Right atrium auricular region (tissue), 2 donors: ENCODE data around the gene CREB3. TPM values are rescaled to one million over a fixed set of nuclear protein-coding genes. Genes with fewer than 3 reads are reported as not detected.

ENCODE experiments used
- DNase-seq: peaks from one replicate; pipeline ENCODE4 v3.0.0-alpha.2; 2019; ENCODE audit warnings: low spot score
- H3K27ac ChIP-seq, 2 donors: fragments of 200-600 bp; sonication (generic); 1 replicate in 1 of 2; 2 replicates in 1 of 2; pipeline ENCODE4 v1.5.1; 2016 to 2019
- H3K27me3 ChIP-seq, 2 donors: fragments of 200-600 bp; sonication (generic); one replicate each; pipeline versions ENCODE4 v1.5.1 to v1.6.0; 2017 to 2019
- H3K36me3 ChIP-seq: fragments of 200-600 bp; sonication (generic); one replicate; pipeline ENCODE4 v1.5.1; 2016
- H3K4me1 ChIP-seq, 2 donors: fragments of 200-600 bp; sonication (generic); one replicate each; pipeline versions ENCODE4 v1.5.1 to v1.6.0; 2017 to 2019
- H3K4me3 ChIP-seq, 2 donors: fragments of 200-600 bp; sonication (generic); 1 replicate in 1 of 2; 2 replicates in 1 of 2; pipeline ENCODE4 v1.5.1; 2017 to 2019; ENCODE audit warnings: mild to moderate bottlenecking in 1 of 2, moderate library complexity in 1 of 2
- H3K9me3 ChIP-seq, 2 donors: fragments of 200-600 bp; sonication (generic); one replicate each; pipeline ENCODE4 v1.5.1; 2019
- total RNA-seq, 2 donors: library from RNA; depleted of rRNA; stranded (reverse); fragments of >200 nt; gene quantifications; one replicate each; pipeline ENCODE4 v1.1.0, GENCODE V29; 2016
- TF ChIP-seq, protein P1 (sequence below), 2 donors: fragments of 200-600 bp; sonication (generic); IDR thresholded peaks; one replicate each; pipeline ENCODE4 v1.5.1; 2019; ENCODE audit warnings: antibody characterized with exemption in 2 of 2

Gene CREB3
- total RNA-seq, 2 donors from 2014 or later, result 34.6 to 48.5 TPM

- no peaks in the 10 kb centered on the region for H3K9me3 ChIP-seq
- TF ChIP-seq, protein P1, sequence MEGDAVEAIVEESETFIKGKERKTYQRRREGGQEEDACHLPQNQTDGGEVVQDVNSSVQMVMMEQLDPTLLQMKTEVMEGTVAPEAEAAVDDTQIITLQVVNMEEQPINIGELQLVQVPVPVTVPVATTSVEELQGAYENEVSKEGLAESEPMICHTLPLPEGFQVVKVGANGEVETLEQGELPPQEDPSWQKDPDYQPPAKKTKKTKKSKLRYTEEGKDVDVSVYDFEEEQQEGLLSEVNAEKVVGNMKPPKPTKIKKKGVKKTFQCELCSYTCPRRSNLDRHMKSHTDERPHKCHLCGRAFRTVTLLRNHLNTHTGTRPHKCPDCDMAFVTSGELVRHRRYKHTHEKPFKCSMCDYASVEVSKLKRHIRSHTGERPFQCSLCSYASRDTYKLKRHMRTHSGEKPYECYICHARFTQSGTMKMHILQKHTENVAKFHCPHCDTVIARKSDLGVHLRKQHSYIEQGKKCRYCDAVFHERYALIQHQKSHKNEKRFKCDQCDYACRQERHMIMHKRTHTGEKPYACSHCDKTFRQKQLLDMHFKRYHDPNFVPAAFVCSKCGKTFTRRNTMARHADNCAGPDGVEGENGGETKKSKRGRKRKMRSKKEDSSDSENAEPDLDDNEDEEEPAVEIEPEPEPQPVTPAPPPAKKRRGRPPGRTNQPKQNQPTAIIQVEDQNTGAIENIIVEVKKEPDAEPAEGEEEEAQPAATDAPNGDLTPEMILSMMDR (IDR thresholded peaks at IDR 0.05), result no peak
- DNase-seq, result no peak
- H3K4me1 ChIP-seq, result peaks cover 0 to 44% of the 10 kb centered on the region in 2 donors
- H3K4me3 ChIP-seq, result peak overlapping the region in 1 of 2 donors; percentile 61
- H3K36me3 ChIP-seq, result peaks cover 14% of the 10 kb centered on the region
- H3K27ac ChIP-seq, result peak overlapping the region; percentile 90 to 95
- no peaks in the 10 kb centered on the region for H3K27me3 ChIP-seq
Measured at GRCh38 chr9:35757892-35758275, 25.4 kb downstream of the CREB3 start.

- Histone ChIP-seq H3K27me3 (no peaks in the 10 kb centered on the region), H3K27ac (peak overlapping the region; percentile 90 to 95), H3K4me3 (no peak overlapping the region), H3K4me1 (peaks cover 0 to 44% of the 10 kb centered on the region in 2 donors), H3K9me3 (no peaks in the 10 kb centered on the region), H3K36me3 (peaks cover 7% of the 10 kb centered on the region)
- DNase-seq, result no peak
- TF ChIP-seq, protein P1 (IDR thresholded peaks at IDR 0.05), result no peak
Measured at GRCh38 chr9:35758475-35759050, 26.1 kb downstream of the CREB3 start.

- TF ChIP-seq, protein P1 (IDR thresholded peaks at IDR 0.05), result no peak
- Histone ChIP-seq H3K9me3 (no peaks in the 10 kb centered on the region), H3K4me1 (peaks cover 0 to 44% of the 10 kb centered on the region in 2 donors), H3K27ac (no peak overlapping the region), H3K4me3 (no peak overlapping the region), H3K36me3 (no peaks in the 10 kb centered on the region), H3K27me3 (no peaks in the 10 kb centered on the region)
- no peak for DNase-seq
Measured at GRCh38 chr9:35759795-35760194, 27.3 kb downstream of the CREB3 start.

- no peaks in the 10 kb centered on the region for H3K9me3 ChIP-seq
- H3K27me3 ChIP-seq, result no peaks in the 10 kb centered on the region
- H3K4me3 ChIP-seq, result no peak overlapping the region
- no peaks in the 10 kb centered on the region for H3K36me3 ChIP-seq
- H3K4me1 ChIP-seq, result peaks cover 0 to 44% of the 10 kb centered on the region in 2 donors
- no peak for DNase-seq
- no peak overlapping the region for H3K27ac ChIP-seq
- TF ChIP-seq, protein P1 (IDR thresholded peaks at IDR 0.05), result no peak
Measured at GRCh38 chr9:35760651-35761050, 28.2 kb downstream of the CREB3 start.

DNA sequence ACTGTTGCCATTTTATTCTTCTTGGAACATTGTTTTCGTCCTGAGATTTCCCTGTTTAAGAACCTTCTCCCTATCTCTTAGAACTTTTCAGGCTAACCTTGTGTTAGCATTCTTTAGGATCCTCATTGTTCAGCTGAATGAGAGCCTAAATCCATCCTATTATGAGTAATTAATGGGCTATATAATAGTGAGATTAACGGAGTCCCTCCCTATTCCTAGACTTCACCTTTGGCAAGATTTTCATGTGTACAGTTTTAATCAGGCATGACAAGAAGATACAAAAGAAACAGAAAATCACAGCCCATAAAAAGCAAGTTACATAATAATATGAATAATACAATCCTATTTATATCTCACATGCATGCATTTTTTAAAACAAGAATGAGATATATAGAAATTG, 30.7 kb downstream of the CREB3 start:
- no peak for DNase-seq
- Histone ChIP-seq H3K9me3 (no peaks in the 10 kb centered on the region), H3K27me3 (no peaks in the 10 kb centered on the region), H3K4me3 (no peak overlapping the region), H3K4me1 (peaks cover 0 to 21% of the 10 kb centered on the region in 2 donors), H3K27ac (no peak overlapping the region), H3K36me3 (no peaks in the 10 kb centered on the region)
- TF ChIP-seq, protein P1 (IDR thresholded peaks at IDR 0.05), result no peak

- Histone ChIP-seq H3K9me3 (no peaks in the 10 kb centered on the region), H3K4me1 (peaks cover 0 to 16% of the 10 kb centered on the region in 2 donors), H3K36me3 (no peaks in the 10 kb centered on the region), H3K27me3 (no peaks in the 10 kb centered on the region), H3K4me3 (no peak overlapping the region), H3K27ac (no peak overlapping the region)
- TF ChIP-seq, protein P1 (IDR thresholded peaks at IDR 0.05), result no peak
- no peak for DNase-seq
Measured at GRCh38 chr9:35763803-35764202, 31.3 kb downstream of the CREB3 start.
